HG03045 (cell line): Measurements from ENCODE around the gene COL20A1.

Source experiments
- ATAC-seq: cut with Tn5 transposase; IDR thresholded peaks from one replicate; pipeline ENCODE4 v1.9.1; 2021; ENCODE audit warnings: mild to moderate bottlenecking, moderate library complexity; ENCODE audit not compliant: unreplicated experiment

The COL20A1 gene

GRCh38 chr20:63277466-63278272 lies 15.3 kb upstream of the COL20A1 start:
- no peak for ATAC-seq

DNA sequence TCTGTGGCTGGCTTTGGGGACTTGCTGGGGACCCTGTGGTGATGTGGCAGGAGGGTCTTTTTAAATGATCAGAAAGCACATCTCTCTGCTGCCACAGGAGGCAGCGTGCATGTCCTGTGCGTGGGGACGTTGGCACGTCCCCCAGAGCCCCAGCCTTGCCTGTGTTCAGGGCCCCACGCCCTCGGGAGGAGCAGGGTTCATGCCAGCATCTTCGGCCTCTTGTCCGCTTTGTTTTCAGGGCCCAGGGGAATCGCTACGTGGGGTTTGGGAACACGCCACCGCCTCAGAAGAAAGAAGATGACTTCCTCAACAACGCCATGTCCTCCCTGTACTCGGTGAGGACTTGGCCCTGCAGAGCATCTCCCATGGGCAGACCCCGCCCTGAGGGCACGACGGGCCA lies 14.3 kb upstream of the COL20A1 start:
- no peak for ATAC-seq

GRCh38 chr20:63279931-63280330 lies 13.1 kb upstream of the COL20A1 start:
- ATAC-seq = no peak

DNA sequence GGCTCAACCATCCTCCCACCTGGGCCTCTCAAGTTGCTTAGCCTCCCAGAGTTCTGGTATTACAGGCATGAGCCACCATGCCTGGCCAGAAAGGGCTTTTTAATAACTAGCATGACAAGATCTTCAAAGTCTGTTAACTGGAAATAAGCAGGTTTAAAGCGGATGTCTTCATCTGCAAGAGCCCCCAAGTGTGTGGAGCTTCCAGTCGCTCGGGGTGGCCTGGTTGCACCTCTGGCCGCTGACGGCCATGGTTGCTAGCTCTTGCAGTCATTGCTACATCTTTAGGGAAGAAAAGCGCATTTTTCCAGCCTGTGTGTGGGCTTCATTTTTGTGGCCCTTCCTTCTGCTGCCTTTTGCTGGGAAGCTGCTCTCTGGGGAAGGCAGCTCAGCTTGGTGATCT lies 12.6 kb upstream of the COL20A1 start:
- ATAC-seq = no peak

DNA sequence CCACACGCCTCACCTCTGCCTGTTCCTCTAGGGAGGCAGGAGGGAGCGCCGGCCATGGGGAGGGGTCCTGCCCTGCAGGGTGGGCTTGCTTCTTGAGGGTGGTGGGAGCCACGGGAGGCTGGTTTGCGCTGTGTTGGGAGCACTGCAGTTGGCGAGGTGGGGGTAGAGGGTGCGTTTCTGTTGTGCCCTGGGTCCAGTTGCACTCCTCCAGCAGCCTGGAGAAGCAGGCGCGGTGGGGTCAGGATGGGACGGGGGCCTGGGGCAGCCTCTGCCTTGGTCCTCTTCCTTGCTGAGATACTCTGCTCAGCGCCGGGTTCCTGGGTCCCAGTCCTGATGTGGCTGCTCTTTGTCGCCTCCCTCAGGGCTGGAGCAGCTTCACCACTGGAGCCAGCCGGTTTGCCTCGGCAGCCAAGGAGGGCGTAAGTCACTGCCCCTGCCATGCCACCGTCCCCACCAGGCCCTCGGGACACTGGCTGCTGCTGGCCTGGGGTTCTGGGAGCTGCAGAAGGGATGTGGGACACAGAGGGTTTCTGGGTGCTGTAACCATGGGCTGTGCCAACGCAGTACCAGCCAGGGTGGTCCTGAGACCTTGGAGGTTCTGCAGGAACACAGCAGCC lies 11.9 kb upstream of the COL20A1 start:
- ATAC-seq = no peak

GRCh38 chr20:63281742-63282665 lies 11.0 kb upstream of the COL20A1 start:
- ATAC-seq = no peak

DNA sequence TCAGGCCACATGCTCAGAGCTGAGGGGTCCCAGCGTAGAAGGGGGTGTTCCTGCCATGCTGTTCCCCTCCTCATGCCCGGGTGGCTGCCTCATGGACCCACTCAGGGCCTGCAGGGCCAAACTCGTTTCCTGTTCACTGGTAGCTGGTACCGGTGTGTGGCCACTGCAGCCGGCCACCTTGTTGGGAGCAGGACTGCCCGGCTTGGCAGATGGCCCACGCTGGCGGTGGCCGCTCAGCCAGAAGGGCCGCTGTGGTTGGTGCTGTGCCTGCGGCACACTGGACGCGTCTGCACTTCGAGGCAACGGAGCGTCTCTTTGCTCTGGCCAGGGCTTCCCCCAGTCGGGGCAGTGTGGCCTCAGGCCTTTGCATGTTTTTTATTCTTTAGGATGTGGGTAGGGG lies 10.0 kb upstream of the COL20A1 start:
- no peak for ATAC-seq

DNA sequence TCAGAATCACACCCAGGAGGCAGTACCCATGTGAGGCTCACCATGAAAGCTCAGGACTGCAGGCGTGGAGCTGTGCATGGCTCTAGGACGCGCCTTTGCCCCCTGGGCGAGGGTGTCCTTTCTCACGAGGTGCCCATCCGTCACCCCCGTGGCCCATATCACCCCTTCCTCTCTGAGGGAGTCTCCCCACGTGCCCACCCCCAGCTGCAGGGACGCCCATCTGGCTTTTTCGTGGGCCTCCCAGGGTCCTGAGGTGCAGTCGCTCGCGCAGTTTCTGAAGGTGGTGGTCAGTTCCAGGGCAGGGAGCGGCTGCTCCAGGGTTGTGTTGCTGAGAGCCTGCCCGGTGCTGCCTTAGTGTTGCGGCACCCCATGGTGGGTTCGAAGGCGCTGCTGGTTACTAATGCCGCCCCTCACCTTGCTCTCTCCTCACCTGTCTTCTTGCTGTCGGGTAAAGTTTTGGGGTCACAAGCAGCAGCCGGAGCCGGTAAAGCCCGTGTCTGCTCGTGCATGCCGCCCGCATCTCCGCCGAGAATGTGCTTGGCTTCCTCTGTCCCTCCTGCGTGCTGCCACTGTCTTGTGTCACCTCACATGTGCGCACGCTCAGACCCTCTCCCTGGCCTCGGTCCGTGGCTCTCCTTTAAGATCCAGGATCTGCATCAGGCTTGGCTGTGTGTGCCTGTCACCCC lies 9.4 kb upstream of the COL20A1 start:
- no peak for ATAC-seq

DNA sequence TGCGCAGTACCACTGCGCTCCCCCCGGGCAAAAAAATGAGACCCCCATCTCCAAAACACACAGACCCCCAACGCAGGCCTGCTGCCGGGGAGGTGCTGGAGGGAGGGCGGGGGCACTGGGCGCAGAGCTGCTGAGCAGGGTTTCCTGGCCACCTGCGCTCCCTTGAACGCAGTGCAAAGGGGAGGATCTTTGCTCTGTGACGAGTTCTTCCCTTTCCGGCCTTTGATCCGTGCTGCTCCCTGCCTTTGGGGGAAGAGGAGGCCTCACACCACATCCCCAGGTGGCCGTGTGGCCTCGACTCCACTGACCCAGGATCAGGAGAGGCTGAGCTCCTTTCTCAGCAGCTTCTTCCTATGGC lies 8.9 kb upstream of the COL20A1 start:
- ATAC-seq = no peak

- no peak for ATAC-seq
Observed at GRCh38 chr20:63284544-63284949, 8.4 kb upstream of the COL20A1 start.

DNA sequence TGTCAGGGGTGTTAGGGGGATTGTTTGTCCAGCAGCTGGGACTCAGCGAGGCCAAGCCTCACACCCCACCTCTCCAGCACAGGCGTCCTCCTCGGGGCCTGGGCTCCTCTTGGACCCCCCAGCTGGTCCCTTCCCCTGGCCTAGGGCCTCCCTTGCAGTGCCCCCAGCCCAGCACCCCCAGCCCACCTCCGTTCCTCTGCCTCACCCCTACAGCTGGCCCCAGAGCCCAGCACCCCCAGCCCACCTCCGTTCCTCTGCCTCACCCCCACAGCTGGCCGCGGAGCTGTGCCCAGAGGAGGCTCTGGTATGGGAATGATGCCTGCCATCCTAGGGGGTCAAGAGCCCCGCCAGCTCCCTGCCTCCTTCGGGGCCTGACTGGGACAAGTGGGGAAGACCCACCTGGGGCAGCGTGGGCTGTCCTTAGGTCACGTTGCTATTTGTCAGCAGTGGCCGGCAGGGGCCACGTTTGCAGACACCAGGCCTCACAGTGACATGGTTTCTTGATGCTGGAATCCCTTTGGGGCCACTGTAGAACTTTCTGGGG lies 7.9 kb upstream of the COL20A1 start:
- ATAC-seq = no peak

DNA sequence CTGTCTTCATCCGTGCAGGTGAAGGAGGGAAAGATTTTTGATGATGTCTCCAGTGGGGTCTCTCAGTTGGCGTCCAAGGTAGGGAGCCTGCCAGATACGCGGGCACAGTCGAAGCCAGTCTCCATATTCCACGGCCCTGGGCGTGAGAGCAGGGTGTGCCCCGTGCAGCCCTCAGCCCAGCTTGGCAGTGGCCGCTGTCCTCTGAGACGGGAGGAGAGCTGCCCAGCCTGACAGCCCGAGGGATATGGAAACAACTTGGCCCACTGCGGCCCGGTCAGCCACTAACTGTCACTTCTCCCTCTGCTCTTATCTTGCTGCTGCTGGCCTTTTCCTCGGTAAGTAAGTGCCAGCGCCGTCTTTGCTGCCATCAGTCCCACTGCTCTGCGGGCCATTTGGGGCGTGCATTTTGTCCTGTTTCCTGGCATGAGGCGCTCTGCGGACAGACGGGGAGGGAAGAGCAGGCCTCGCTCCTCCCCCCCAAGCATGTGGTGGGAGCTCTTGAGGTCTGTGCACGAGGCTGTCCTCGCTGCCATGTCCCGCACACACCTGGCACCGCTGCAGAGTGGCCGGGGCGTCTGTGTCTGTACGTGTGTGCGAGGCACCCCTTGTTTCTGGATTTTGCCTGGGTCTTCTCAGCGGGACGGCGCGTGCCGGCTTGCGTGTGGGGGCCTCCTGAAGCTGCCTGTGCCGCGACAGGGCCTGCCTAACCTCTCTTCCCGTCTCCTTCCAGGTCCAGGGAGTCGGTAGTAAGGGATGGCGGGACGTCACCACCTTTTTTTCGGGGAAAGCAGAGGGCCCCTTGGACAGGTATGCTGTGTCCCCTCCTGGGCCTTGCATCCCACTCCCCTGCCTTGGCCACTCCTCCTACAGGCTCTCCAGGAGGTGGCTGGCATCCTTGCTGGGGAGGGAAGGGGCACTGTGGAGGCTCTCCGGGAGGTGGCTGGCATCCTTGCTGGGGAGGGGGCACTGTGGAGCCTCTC lies 7.1 kb upstream of the COL20A1 start:
- ATAC-seq = no peak

GRCh38 chr20:63286781-63287696 lies 5.9 kb upstream of the COL20A1 start:
- no peak for ATAC-seq

GRCh38 chr20:63287697-63288580 lies 5.0 kb upstream of the COL20A1 start:
- ATAC-seq = no peak

DNA sequence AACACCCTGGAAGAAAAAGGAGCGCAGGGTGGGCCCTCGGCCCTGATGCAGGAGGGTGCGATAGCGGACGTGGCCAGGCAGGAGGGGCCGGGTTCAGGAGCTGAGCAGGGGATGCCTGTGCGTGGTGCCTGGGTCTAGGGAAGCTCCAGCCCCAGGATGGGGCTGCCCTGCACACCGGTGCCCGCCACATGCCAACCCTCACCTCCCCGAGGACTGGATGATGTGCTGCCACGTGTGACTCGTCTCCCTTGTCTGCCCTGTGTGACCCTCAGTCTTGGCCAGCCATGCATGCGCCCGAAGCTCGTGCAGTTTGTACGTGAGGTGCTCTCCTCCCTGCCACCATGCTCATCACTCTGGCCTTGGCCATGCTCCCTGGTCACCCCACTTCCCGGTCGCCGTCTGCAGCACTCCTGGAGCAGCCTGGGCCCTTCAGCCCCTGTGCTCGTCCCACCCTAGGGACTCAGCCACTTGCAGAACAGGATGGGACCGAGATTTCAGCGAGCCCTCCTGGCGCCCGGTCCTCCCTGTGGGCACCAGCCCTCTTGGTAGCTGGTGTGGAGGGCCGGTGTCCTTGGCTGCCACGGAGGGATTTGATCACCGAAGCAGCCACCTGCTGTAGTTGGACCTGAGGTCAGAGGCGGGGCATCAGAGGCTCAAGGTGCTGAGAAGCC lies 4.3 kb upstream of the COL20A1 start:
- no peak for ATAC-seq

DNA sequence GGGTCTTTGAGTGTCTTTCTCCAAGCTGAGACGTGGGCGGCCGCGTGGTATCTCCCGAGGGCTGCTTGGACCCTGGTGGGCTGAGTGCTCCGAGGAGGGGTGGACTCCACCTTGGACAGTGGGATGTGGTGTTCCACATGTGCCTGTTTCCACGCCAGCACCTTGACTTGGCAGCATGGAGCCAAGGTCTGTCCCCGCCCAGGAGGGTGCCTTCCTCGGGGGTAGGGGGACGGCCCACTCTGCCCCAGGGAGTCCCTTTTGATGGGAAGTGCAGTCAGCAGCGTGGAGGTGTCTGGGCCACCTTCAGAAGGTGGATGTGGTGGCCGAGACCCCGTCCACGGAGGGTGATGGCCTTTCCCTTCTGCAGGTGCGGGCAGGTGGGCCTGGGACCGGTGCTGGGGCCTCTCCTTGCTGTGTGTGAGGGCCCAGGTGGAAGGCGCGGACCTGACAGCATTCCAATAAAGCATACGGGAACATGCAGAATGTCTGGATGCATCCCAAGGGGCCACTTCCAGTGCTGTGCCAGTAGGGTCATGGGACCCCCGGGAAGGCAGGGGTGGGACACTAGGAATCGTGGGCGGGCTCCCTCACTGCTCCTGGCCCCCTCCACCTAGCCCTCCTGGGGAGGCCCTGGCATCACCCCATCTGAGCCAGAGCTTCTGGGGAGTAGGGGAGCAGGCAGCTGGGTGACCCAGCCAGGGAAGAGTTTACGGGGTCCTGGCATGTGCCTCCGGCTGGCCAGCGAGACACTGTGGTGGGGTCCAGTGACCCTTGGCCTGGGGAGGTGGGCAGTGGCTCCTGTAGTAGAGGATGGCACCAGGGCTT lies 3.5 kb upstream of the COL20A1 start:
- no peak for ATAC-seq
